Common myeloid progenitor, CD34-positive (primary cell): ENCODE measurements around the gene UMOD.
"Not testable (repeated sequence)": the region's sequence is repeated elsewhere in the genome, so short reads cannot be mapped to it uniquely, and the experiment has no call there.

Experiments
- CTCF ChIA-PET: fragments of 350-600 bp; sonication (Branson Sonifier 250); formaldehyde crosslinking; loops from one replicate; lab custom pipeline; 2021; ENCODE audit warnings: antibody characterized with exemption; lab: Charles Lee
- POLR2A ChIA-PET: fragments of 350-600 bp; sonication (Branson Sonifier 250); formaldehyde crosslinking; loops from one replicate; lab custom pipeline; 2021; ENCODE audit warnings: antibody characterized with exemption; lab: Charles Lee
- DNase-seq, 3 donors: peaks; one replicate each; pipeline versions ENCODE4 v3.0.0 to v3.0.0-alpha.2; 2013
- H3K27ac ChIP-seq, 2 experiments: 1 replicate in 1 of 2; 2 replicates in 1 of 2; pipeline ENCODE4 v1.7.0; 2013; ENCODE audit warnings: inconsistent platforms in 2 of 2, low read length in 2 of 2, mild to moderate bottlenecking in 2 of 2, low read depth in 1 of 2, moderate library complexity in 1 of 2; ENCODE audit not compliant: severe bottlenecking in 2 of 2, insufficient read depth in 1 of 2, poor library complexity in 1 of 2
- H3K27me3 ChIP-seq, 5 experiments: replicated peaks in 2 of 5; 1 replicate in 3 of 5; 2 replicates in 2 of 5; pipeline versions ENCODE4 v1.6.1 to v1.7.0; 2013; ENCODE audit warnings: low read length in 4 of 5, mild to moderate bottlenecking in 2 of 5, moderate library complexity in 2 of 5, inconsistent platforms in 1 of 5; ENCODE audit not compliant: insufficient read depth in 5 of 5, control insufficient read depth in 4 of 5
- H3K36me3 ChIP-seq, 4 experiments: 1 replicate in 2 of 4; 2 replicates in 2 of 4; pipeline versions ENCODE4 v1.6.1 to v1.7.0; 2013; ENCODE audit warnings: low read length in 3 of 4, control low read depth in 1 of 4, mild to moderate bottlenecking in 1 of 4; ENCODE audit not compliant: control insufficient read depth in 4 of 4, insufficient read depth in 4 of 4
- H3K4me1 ChIP-seq, 4 experiments: 1 replicate in 3 of 4; 2 replicates in 1 of 4; pipeline versions ENCODE4 v1.6.1 to v1.7.1; 2013; ENCODE audit warnings: low read length in 3 of 4, mild to moderate bottlenecking in 3 of 4, control low read depth in 1 of 4, inconsistent platforms in 1 of 4, moderate library complexity in 1 of 4; ENCODE audit not compliant: control insufficient read depth in 4 of 4, insufficient read depth in 4 of 4; ENCODE audit errors: control extremely low read depth in 1 of 4
- H3K4me3 ChIP-seq, 7 experiments: 1 replicate in 4 of 7; 2 replicates in 3 of 7; pipeline versions ENCODE4 v1.5.1 to v1.7.0; 2013; ENCODE audit warnings: mild to moderate bottlenecking in 7 of 7, low read length in 6 of 7, moderate library complexity in 6 of 7, inconsistent platforms in 2 of 7, low read depth in 2 of 7, control low read depth in 1 of 7; ENCODE audit not compliant: insufficient read depth in 4 of 7, control insufficient read depth in 1 of 7; ENCODE audit errors: extremely low read depth in 1 of 7
- H3K9me3 ChIP-seq, 5 experiments: 1 replicate in 4 of 5; 2 replicates in 1 of 5; pipeline versions ENCODE4 v1.6.1 to v1.7.1; 2013; ENCODE audit warnings: low read length in 4 of 5, mild to moderate bottlenecking in 2 of 5, inconsistent platforms in 1 of 5, low read depth in 1 of 5, moderate library complexity in 1 of 5; ENCODE audit not compliant: control insufficient read depth in 4 of 5, insufficient read depth in 2 of 5; ENCODE audit errors: control extremely low read depth in 1 of 5
- WGBS: methylation state at CpG from one replicate; pipeline ENCODE4 v1.1.5; 2013; ENCODE audit not compliant: insufficient coverage; 5-methylcytosine and 5-hydroxymethylcytosine counted together

Gene UMOD

GRCh38 chr16:20321671-20322070 is 30.8 kb downstream of the UMOD start:
- H3K36me3 ChIP-seq, result no peaks in the 10 kb centered on the region
- no peaks in the 10 kb centered on the region for H3K9me3 ChIP-seq
- 100% methylated on average over 1 of the region's 1 CpG for WGBS
- H3K27me3 ChIP-seq, result peaks cover 0 to 16% (median 2%) of the 10 kb centered on the region in 5 experiments
- POLR2A ChIA-PET, result no interaction called here
- H3K4me3 ChIP-seq, result no peak overlapping the region
- no peak overlapping the region for H3K27ac ChIP-seq
- no peaks in the 10 kb centered on the region for H3K4me1 ChIP-seq
- CTCF ChIA-PET, result no interaction called here
- no peak for DNase-seq

GRCh38 chr16:20321051-20321450 is 31.5 kb downstream of the UMOD start:
- DNase-seq, H3K4me3 ChIP-seq, H3K9me3 ChIP-seq, H3K36me3 ChIP-seq, CTCF ChIA-PET, H3K27ac ChIP-seq, POLR2A ChIA-PET, H3K4me1 ChIP-seq: not testable (repeated sequence)
- WGBS, result 92% methylated on average over 2 of the region's 2 CpGs
- peaks cover 0 to 16% (median 2%) of the 10 kb centered on the region in 5 experiments for H3K27me3 ChIP-seq

- ChIA-PET POLR2A (no interaction called here), CTCF (no interaction called here)
Observed at GRCh38 chr16:20320592-20320991, 31.9 kb downstream of the UMOD start.

GRCh38 chr16:20320178-20320577 is 32.3 kb downstream of the UMOD start:
- H3K4me3 ChIP-seq, result no peak overlapping the region
- peaks cover 0 to 16% (median 2%) of the 10 kb centered on the region in 5 experiments for H3K27me3 ChIP-seq
- ChIA-PET CTCF (interaction anchor here (1.0 kb wide), 1 partner anchor 20 kb away, joined by 4 read pairs; no protein-coding TSS in a partner anchor), POLR2A (no interaction called here)
- H3K9me3 ChIP-seq, result no peaks in the 10 kb centered on the region
- no peaks in the 10 kb centered on the region for H3K36me3 ChIP-seq
- 71% methylated on average over 1 of the region's 2 CpGs for WGBS
- no peak for DNase-seq
- no peaks in the 10 kb centered on the region for H3K4me1 ChIP-seq
- no peak overlapping the region for H3K27ac ChIP-seq

More at GRCh38 chr16:20320592-20320991, 31.9 kb downstream of the UMOD start:
- H3K4me1 ChIP-seq, result no peaks in the 10 kb centered on the region
- no peaks in the 10 kb centered on the region for H3K36me3 ChIP-seq
- H3K27ac ChIP-seq, result no peak overlapping the region
- no peak overlapping the region for H3K4me3 ChIP-seq
- peaks cover 0 to 16% (median 2%) of the 10 kb centered on the region in 5 experiments for H3K27me3 ChIP-seq
- no peak for DNase-seq
- H3K9me3 ChIP-seq, result no peaks in the 10 kb centered on the region

- Histone ChIP-seq H3K27ac (no peak overlapping the region), H3K4me3 (no peak overlapping the region), H3K27me3 (peaks cover 0 to 16% (median 2%) of the 10 kb centered on the region in 5 experiments), H3K9me3 (no peaks in the 10 kb centered on the region), H3K36me3 (no peaks in the 10 kb centered on the region), H3K4me1 (no peaks in the 10 kb centered on the region)
- no peak for DNase-seq
- WGBS, result no CpG with 5 or more reads among the region's 1 CpG
- ChIA-PET CTCF (interaction anchor here (1.0 kb wide), 1 partner anchor 20 kb away, joined by 4 read pairs; no protein-coding TSS in a partner anchor), POLR2A (no interaction called here)
Observed at GRCh38 chr16:20319406-20319805, 33.1 kb downstream of the UMOD start.

- CTCF ChIA-PET, result no interaction called here
- peaks cover 0 to 16% (median 2%) of the 10 kb centered on the region in 5 experiments for H3K27me3 ChIP-seq
- POLR2A ChIA-PET, result no interaction called here
- WGBS, result 44% methylated on average over 2 of the region's 3 CpGs
- no peak for DNase-seq
- H3K4me1 ChIP-seq, result no peaks in the 10 kb centered on the region
- H3K27ac ChIP-seq, result no peak overlapping the region
- H3K36me3 ChIP-seq, result no peaks in the 10 kb centered on the region
- H3K9me3 ChIP-seq, result no peaks in the 10 kb centered on the region
- no peak overlapping the region for H3K4me3 ChIP-seq
Observed at GRCh38 chr16:20318437-20318836, 34.1 kb downstream of the UMOD start.

- Histone ChIP-seq H3K9me3 (no peaks in the 10 kb centered on the region), H3K4me1 (no peaks in the 10 kb centered on the region), H3K27me3 (peaks cover 0 to 16% (median 2%) of the 10 kb centered on the region in 5 experiments), H3K4me3 (no peak overlapping the region), H3K27ac (no peak overlapping the region), H3K36me3 (no peaks in the 10 kb centered on the region)
- CTCF ChIA-PET, result no interaction called here
- POLR2A ChIA-PET, result no interaction called here
- DNase-seq, result no peak
- 88% methylated on average over 7 of the region's 7 CpGs for WGBS
Observed at GRCh38 chr16:20318006-20318405, 34.5 kb downstream of the UMOD start.
